Activated gamma-delta T cell treated with anti-CD3 and anti-CD28 coated beads, Interleukin-2, amount 50 U/mL, for 16 hours (primary cell): ENCODE measurements around the gene RALA.
"Not testable (repeated sequence)": the region's sequence is repeated elsewhere in the genome, so short reads cannot be mapped to it uniquely, and the experiment has no call there.

ENCODE experiments used
- DNase-seq: peaks from one replicate; pipeline ENCODE4 v3.0.0-alpha.2; 2020; ENCODE audit warnings: low read depth

The RALA gene

DNA sequence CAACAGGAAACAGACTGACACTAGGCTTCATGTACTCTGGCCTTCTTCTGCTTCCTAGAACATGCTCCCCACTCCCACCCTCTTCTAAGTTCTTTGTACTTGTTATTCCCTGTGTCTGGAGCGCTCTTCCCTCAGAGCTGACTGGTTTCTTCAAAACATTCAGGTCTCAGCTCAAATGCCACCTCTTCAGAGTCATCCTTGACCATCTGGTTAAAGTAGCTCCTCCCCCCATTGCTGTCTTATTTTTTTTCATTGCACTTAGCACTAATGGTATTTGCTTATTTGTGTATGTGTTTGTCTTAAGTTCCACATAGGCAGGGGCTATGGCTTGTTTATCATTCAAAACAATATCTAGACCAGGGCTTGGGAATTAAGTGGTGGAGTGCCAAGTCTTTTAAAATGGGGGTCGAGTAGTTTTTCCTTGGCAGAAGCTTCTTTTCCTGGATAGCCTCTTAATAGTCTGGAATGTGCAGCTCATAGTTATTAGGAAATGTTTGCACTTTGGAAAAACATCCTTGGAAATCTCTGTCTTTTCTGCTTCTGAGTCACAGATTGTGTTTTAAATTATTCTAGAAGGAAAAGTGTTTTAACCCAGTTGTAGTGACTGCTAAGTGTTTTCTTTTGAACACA, 60.0 kb downstream of the RALA start:
- DNase-seq = no peak

DNA sequence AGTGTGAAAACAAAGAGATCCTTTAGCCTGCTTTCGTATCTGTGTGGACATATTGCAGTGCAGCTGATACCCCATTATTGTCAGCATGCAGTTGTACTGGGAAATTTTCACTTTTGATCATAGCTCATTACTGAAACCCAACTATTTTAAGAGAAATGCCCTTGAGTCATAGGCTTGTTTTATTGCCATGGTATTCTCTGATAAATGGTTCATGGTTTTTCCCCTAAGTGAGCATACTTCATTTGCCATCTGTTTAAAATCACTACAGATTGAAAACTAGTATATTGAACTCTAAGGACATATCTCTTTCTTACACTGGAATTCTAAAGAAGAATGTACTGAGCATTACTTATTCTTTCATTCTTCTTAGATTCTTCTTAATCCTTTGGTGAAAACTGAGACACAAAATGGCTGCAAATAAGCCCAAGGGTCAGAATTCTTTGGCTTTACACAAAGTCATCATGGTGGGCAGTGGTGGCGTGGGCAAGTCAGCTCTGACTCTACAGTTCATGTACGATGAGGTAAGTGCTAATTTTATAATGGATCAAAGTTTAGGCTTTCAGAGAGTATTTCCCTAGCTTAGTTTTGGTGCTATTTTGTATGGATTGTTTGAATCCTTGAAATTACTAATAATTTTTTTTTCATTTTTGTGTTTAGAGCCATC, 63.0 kb downstream of the RALA start:
- no peak for DNase-seq

DNA sequence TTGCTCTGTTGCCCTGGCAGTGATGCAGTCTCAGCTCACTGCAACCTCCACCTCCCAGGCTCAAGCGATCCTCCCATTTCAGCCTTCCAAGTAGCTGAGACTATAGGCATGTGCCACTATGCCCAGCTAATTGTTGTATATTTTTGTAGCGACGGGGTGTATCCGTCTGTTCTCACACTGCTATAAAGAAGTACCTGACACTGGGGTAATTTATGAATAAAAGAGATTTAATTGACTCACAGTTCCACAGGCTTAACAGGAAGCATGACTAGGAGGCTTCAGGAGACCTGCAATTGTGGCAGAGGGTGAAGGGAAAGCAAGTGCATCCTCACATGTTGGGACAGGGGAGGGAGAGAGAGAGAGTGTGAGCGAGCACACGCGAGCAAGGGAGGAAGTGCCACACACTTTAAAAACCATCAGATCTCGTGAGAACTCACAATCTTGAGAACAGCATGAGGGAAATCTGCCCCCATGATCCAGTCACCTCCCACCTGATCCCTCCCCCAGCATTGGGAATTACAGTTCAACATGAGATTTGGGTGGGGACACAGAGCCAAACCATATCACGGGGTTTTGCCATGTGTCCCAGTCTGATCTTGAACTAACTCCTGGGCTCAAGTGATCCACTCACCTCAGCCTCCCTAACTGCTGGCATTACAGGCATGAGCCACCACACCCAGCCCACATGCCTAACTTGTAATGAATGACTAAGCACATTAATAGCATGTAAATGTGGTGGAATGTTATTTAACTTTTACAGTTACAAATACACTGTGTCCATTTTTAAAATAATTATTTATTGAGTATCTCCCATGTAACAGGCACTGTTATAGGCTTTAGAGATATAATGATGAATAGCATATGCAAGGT, 65.5 kb downstream of the RALA start:
- DNase-seq = no peak

DNA sequence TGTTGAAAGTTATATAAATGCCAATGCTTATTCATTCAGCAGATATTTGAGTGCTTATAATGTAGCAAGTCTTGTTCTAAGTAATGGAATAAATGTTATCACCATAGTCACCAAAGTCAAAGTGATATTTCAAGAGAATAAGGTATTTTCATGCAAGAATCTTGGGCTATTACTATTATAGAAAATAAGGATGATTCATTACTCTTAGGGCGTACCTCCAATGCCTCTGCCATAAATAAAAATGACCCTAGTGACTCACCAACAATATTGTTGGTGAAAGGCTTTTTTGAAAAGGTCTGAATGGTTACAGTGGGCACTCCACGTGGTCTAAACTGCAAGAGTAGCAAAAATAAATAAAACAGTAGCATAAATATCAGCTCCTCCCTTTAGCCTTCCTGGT, 68.4 kb downstream of the RALA start:
- DNase-seq = no peak

DNA sequence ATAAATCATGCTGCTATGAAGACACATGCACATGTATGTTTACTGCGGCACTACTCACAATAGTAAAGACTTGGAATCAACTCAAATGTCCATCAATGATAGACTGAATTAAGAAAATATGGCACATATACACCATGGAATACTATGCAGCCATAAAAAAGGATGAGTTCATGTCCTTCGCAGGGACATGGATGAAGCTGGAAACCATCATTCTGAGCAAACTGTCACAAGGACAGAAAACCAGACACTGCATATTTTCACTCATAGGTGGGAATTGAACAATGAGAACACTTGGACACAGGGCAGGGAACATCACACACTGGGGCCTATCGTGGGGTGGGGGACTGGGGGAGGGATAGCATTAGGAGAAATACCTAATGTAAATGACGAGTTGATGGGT, 69.7 kb downstream of the RALA start:
- not testable (repeated sequence) for DNase-seq

DNA sequence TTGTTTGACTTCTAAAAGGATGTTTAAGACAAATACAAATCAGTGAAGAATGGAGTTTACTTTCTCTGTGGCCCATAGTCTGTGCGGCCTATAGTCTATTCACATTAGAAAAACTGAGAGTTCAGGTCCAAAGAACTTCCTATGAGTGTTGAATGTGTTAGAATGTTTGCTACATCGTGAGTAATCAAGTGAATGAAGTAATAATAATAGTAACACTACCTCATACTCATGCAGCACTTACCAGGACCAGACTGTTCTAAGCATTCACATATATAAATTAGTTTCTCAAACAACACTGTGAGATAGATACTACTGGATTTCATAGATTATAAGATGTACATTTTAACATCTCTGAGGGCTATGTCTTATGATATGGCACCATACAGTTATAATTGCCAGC, 70.4 kb downstream of the RALA start:
- no peak for DNase-seq

DNA sequence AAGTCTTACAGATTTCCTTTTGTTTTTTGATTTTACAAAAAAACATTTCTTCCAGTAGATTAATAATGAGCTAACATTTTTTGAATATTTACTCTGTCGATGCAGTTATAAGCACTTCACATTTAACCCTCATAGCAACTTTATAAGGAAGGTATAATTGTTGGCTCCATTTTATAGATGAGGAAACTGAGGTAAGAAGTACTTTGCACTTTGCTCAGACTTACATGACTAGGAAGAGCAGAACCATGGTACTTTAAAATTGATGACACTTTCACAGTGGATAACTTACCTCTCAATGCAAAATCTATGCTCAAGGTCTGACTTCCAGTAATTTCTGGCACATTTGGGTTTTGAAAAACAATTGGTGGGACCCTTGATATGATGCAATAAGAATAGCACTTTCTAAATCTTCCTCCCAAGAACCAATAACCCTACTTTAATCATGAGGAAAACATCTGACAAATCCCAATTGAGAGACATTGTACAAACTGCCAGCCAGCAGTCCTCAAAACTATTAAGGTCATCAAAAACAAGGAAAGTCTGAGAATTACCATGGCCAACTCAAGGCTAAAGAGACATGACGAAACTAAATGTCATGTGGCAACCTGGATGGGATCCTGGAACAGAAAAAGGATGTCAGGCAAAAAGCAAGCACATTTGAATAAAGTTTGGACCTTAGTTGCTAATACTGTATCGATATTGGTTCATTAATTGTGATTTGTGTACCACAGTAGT, 72.6 kb downstream of the RALA start:
- no peak for DNase-seq

DNA sequence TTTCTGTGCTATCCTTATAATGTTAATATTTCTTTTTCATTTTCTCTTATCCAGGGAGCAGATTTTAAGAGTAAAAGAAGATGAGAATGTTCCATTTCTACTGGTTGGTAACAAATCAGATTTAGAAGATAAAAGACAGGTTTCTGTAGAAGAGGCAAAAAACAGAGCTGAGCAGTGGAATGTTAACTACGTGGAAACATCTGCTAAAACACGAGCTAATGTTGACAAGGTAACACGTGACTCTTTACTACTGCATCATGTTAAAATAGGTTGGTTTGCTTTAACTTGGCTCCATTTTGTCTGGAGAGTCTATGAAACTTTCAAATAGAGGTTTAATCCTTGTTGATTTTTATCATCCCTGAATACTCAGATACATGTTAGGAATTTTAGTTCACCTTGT, 73.3 kb downstream of the RALA start:
- DNase-seq = no peak

DNA sequence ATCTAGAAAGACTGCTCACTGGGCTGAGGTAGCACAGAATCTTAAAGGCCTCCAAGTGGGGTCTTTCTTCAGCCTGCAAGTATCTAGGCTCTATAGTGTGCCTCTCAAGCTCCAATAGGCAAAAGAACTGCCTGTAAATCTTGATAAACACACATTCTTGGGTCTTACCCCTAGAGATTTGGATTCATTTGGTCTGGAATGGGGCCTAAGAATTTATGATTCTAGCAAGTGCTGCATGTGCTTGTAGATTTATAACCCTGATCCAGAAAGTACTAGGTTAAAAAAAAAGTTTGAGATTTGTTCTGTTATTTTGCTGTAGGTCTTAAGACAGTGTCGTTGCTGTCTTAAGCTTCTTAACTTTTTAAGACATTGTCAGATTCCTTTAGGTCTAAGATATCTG, 74.1 kb downstream of the RALA start:
- no peak for DNase-seq

DNA sequence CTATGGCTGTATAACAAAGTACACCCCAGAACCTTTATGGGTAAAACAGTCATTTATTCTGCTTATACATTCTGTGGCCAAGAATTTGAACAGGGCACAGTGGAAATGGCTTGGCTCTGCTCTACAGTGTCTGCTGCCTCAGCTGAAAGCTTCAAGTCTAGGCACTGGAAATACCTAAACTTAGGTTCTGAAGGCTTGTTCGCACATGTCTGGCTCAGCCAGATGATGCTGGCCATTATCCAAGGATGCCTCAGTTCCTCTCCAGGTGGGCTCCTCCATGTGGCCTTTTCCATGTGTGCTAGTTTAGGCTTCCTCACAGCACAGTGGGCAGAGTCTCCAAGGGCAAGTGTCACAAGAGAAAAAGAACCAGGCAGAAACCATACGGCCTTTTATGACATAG, 76.8 kb downstream of the RALA start:
- no peak for DNase-seq

DNA sequence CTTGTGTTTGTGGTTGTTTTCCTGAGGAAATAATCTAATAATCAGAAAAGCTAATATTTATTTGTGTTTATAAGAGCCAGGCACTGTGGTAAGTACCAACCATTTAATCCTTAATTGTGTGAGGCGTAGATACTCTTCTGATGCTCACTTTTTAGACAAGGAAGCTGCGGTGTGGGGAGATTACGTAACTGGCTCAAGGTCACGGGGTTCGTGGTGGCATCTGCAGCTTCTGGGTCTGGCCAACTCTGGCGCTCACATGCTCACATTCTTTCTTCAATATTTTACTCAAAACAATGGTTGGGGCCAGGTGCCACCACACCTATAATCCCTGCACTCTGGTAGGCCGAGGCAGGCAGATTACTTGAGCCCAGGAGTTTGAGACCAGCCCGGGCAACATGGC, 77.6 kb downstream of the RALA start:
- DNase-seq = no peak

DNA sequence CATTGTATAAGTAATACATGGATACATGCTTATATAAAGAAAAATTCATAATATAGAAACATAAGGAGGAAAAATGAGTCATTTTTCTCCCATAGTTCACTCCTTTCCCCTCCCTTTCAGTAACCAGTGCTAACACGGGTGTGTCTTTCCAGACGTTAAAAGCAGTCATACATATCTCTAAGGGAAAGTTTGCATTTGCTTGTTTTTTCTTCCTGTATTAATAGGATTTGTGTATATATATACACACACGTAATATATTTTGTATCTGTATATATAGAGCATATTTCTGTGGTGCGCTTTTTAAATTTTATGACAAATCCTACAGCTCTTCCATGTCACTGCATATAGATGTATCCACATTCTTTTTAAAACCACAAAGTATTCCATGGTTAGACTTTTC, 78.8 kb downstream of the RALA start:
- no peak for DNase-seq

DNA sequence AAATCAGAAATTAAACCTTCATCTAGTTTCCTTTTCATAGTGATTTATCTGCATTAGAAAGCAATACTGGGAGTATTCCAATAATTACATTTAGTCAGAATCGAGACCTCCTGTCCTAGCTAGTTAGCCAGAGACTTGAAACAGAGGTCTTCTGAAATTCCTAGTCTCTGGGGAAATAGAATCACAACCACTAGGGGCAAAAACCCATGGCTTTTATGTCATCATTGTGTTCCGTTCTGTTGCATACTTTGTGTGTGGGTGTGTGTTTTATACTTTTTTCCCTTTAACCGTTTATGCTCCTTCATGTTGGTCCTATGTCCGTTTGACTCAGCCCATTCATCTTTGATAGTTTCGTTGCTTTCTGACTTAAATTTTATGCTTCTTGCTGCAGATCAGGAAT, 79.8 kb downstream of the RALA start:
- DNase-seq = no peak

DNA sequence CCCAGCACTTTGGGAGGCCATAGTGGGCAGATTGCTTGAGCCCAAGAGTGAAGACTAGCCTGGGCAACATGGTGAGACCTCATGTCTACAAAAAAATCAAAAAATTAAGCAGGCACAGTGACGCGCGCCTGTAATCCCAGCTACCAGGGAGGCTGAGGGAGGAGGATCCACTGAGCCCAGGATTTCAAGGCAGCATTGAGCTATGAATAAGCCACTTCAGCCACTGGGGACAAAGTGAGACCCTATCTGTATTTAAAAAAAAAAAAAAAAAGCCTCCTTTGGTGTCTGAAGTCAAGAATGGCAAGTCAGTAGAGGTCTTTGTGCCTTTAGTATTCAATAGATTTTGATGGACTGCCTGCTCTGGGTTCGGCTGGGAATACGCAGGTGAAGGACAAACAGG, 85.7 kb downstream of the RALA start:
- no peak for DNase-seq

DNA sequence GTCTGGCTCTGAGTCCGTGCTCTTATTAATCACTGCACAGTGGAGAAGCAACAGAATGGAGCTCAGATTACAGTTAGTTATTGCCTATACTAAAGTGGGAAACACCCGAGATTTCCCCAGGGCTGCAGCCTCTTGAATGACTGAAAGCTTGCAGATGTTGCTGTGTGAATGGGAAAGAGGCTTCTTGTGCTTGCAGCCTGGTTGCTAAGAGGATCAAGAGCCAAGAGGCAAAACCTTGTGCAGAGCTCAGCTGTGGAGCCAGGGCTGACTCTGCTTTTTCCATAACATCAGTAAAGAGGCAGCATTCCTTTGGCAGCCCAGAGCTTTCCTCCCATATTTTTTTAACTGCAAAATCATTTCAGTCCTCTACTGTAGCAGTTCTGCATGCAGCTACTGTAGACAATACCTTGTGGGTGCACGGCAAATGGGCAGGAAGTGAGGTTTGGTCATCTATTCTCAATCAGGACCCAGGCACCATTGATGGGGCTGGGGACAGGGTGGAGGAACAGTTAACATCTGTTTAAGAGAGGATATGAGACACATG, 86.5 kb downstream of the RALA start:
- no peak for DNase-seq

DNA sequence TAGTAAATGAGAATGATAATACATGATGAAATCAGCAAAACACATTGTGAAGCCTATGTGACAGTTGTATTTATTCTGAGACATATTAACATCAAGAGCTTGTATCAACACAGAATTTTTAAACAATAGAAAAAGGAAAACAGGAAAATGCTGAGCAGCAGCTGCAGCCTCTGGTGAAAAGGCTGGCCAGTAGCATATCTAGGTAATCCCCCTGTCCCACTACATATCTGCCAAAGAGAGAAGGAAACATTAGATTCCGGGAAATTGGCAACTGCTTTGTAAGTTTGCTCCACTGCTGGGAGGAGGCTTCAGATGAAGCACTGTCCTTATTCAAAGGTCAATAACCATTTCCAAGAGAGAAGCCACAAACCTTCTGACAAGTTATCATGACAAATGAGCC, 89.4 kb downstream of the RALA start:
- no peak for DNase-seq

DNA sequence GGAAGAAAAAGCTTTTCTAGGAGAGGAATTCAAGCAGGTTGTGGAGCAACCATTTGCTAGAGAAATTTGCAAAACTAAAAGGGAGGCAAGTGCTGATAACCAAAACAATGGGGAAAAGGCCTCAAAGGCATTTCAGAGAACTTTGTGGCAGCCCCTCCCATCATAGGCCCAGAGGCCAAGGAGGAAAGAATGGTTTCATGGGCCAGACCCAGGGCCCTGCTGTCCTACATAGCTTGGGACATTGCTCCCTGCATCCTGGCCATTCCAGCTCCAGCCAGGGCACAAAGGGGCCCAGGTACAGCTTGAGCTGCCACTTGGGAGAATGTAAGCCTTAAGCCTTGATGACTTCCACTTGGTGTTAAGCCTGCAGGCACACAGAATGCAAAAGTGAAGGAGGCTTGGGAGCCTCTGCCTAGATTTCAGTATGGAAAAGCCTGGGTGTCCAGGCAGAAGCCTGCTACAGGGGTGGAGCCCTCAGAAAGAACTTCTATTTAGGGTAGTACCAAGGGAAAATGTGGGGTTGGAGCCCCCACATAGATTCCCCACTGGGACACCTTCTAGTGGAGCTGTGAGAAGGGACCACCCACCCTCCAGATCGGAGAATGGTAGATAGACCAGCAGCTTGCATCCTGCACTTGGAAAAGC, 91.2 kb downstream of the RALA start:
- DNase-seq = no peak

DNA sequence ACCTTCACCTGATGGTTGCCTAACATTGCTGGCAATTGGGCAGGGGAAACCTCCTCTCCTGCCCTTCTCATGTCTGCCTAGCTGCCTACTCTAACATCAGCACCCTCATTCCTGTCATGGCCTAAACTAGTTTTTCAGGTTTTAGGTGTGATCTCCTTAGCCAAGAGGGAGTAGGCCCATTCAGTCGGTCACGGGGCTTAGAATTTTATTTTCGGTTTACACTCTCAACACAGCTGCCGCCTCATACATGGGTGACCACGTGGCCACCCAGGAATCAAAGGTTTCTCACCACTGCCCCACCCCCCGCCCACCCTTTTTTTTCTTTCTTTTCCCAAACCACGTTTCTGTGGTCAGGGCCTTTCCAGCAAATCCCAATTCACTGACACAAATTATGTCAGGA, 97.2 kb downstream of the RALA start:
- DNase-seq = no peak

DNA sequence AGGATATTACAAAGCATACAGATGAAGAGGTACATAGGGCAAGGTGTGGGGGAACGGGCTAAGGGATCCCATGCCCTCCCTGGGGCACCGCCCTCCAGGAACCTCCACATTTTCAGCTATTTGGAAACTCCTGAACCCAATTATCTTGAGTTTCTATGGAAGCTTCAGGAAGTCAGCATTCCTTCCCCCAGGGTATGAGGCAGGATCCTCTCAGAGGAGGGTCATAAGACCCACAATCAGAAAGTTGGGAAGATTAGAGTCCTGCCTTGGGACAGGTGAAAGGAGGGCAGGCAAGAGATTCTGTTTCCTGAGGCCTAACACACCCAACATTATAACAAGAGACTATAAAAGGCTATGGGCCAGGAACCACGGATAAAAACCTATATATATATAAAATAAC, 98.0 kb downstream of the RALA start:
- DNase-seq = no peak

DNA sequence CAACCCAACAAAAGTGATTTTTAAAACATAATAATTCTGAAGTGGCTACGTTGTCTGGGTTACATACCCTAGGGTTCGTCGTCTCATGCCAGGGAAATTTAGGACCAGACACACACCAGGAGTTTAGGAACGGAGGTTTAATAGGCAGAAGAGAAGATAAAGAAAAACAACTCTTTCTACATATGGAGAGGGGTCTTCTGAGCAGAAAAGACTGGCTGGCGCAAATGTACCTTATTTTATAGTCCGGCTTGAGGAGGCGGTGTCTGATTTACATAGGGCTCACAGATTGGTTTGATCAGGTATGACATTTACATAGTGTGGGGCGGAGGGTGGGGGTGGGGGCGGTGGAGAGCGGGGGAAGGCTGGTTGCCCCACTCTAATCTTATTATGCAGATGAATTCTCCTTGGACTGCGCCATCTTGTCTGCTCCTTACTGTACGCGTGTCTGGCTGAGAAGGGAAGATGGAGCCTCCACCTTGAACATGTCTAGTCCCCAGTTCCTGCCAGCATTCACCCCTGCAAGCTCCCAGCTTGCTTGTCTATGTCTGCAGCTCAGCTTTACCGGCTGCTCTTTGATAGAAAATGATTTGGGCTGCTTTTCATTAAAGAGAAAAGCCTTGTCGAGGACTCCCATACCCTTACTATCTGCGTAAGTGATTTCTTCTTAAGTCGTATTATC, 98.7 kb downstream of the RALA start:
- DNase-seq = no peak
